Measurements from ENCODE around the gene PJA2.

DNA sequence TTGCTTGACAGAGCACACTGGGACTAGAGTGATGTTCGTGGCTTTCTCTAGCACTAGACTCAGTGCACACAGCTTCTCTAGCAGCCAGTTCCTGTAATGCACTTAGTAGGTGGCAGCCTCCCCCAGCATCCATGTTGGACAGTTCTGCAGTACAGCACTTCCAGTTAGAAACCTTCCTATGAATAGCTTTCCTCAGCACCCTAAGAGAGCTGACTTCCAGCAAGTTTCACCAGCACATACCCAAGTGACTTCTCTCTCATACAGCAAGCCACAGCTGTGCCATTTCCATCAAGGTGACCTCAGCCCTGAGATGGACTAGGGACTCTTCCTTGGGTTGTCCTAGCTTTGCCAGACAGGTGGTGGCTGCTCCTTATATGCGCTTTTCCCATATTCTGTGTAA lies 60.4 kb downstream of the PJA2 start:
- TF ChIP-seq POLR2AphosphoS5 (IDR thresholded peaks at IDR 0.05; ENCODE audit: borderline replicate concordance, low read depth, low read length) (no peak), EZH2 (IDR thresholded peaks at IDR 0.05) (no peak), FOXP2 (optimal IDR thresholded peaks at IDR 0.05; ENCODE audit: control extremely low read depth, extremely low read length, insufficient read depth) (no peak)

Measured in SK-N-MC (cell line).